ENCODE data around the gene GAS2L1. TPM values are rescaled to one million over a fixed set of nuclear protein-coding genes. Genes with fewer than 3 reads are reported as not detected.

Gene GAS2L1
- total and polyA plus RNA-seq, 11 donors, result 12.0 to 48.3 (median 18.0) TPM

DNA sequence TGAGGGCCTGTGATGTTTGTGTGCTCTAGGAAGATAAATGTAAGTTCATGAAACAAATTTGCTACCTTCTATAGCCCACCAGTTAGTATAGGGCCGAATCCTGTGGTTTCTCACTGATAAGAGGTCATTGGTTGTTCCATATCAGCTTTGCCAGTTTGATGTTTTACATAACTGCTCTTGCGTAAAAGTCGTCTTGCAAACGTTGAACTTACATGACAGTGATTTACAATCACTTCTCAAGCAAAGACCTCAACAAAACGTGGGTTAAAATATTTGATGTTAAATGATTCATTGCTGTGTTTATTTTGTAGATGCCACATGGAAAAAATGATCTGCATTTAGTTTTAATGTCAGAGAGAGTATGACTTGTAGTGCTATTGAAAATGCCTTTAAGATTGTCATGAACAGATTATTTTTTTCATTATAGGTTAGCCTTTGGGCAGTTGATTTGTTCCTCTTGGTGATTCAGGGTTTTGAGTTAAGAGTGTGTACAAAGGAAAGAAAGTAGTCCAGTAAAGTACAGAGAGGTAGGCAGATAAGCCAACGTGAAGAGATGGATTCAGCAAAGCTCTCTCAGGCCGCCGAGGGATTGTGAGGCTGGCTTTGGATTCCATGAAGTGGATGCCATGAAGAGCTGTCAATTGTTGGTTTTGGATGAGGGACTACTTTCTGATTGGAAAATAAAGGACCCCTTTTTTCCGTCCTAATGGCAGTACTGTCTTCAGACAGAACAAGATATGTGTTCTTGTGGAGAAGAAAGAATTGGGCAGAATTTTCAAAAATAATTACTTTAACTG is 35.8 kb upstream of the GAS2L1 start:
- H3K4me3 ChIP-seq, result peak overlapping the region in 10 of 12 donors; percentile 78 to 99 (median 92)
- H3K36me3 ChIP-seq, result peaks cover 0 to 57% (median 42%) of the 10 kb centered on the region in 9 donors
- TF ChIP-seq, protein P1, sequence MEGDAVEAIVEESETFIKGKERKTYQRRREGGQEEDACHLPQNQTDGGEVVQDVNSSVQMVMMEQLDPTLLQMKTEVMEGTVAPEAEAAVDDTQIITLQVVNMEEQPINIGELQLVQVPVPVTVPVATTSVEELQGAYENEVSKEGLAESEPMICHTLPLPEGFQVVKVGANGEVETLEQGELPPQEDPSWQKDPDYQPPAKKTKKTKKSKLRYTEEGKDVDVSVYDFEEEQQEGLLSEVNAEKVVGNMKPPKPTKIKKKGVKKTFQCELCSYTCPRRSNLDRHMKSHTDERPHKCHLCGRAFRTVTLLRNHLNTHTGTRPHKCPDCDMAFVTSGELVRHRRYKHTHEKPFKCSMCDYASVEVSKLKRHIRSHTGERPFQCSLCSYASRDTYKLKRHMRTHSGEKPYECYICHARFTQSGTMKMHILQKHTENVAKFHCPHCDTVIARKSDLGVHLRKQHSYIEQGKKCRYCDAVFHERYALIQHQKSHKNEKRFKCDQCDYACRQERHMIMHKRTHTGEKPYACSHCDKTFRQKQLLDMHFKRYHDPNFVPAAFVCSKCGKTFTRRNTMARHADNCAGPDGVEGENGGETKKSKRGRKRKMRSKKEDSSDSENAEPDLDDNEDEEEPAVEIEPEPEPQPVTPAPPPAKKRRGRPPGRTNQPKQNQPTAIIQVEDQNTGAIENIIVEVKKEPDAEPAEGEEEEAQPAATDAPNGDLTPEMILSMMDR (IDR thresholded peaks at IDR 0.05), result no peak
- TF ChIP-seq POLR2A (IDR thresholded peaks at IDR 0.05), result no peak
- peak overlapping the region in 9 of 12 donors; percentile 1 to 100 (median 99) for H3K27ac ChIP-seq
- no peak for ATAC-seq
- no peaks in the 10 kb centered on the region for H3K27me3 ChIP-seq
- H3K4me1 ChIP-seq, result peaks cover 0 to 82% (median 58%) of the 10 kb centered on the region in 12 donors
- DNase-seq, result no peak
- WGBS, 4 donors, result 13 to 16% (median 15%) methylated on average over 9 of the region's 9 CpGs
- intact Hi-C loops (cut with DNase I), result loop anchor here in 1 of 10 donors (2.0 kb wide), 1 partner anchor 36 kb away; the partner anchor contains the start of gene GAS2L1
- no peaks in the 10 kb centered on the region for H3K9me3 ChIP-seq

DNA sequence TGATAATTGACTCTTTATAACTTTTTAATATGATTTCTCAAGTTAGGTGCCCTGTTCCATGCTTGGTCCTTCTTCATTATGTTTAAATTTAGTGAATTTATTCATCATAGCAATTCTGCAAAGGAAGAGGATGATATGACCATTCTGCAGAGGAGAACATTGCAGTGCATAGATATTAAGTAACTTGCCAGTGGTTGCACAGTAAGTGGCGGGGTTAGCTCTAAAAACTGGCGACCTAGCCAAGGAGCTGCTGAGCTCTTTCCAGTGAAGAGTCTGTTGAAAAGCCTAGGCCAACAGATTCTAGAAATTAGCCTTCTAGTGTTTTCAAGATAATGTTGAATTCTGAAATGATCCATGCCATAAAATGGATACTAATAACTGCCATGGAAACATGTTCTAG is 33.8 kb upstream of the GAS2L1 start:
- H3K4me3 ChIP-seq, result peak overlapping the region in 1 of 12 donors; percentile 8
- peaks cover 0 to 83% (median 49%) of the 10 kb centered on the region in 12 donors for H3K4me1 ChIP-seq
- H3K27me3 ChIP-seq, result no peaks in the 10 kb centered on the region
- WGBS, 4 donors, result 56 to 75% (median 68%) methylated on average over 2 of the region's 2 CpGs
- H3K9me3 ChIP-seq, result no peaks in the 10 kb centered on the region
- intact Hi-C loops (cut with DNase I), result no loop called here
- no peak overlapping the region for H3K27ac ChIP-seq
- DNase-seq (no peak), ATAC-seq (no peak)
- TF ChIP-seq, protein P1 (IDR thresholded peaks at IDR 0.05), result no peak
- no peak for TF ChIP-seq POLR2A (IDR thresholded peaks at IDR 0.05)
- H3K36me3 ChIP-seq, result peaks cover 0 to 76% (median 61%) of the 10 kb centered on the region in 9 donors

DNA sequence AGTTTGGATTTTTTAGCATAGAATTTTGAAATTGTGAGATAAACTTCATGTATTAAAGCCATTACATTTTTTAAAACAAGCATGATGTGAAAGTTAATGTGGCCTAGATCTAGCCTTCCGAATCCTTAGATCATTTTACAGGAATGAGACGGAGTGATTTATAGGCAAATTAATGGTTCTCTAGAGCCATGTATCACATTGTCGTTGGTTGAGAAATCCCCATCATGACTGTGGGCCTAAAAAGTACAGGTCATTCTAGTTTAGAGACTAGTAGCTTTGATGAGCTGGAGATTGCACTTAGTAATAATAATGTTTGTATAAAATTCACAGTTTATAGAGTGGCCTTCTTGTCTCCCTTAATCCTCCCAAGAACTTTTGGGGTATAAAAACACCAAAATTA is 31.3 kb upstream of the GAS2L1 start:
- Histone ChIP-seq H3K36me3 (peaks cover 0 to 96% (median 80%) of the 10 kb centered on the region in 9 donors), H3K9me3 (no peaks in the 10 kb centered on the region), H3K27ac (no peak overlapping the region), H3K4me3 (no peak overlapping the region), H3K27me3 (no peaks in the 10 kb centered on the region), H3K4me1 (peaks cover 0 to 70% (median 42%) of the 10 kb centered on the region in 12 donors)
- WGBS, 4 donors, result 65 to 74% (median 69%) methylated on average over 3 of the region's 3 CpGs
- TF ChIP-seq, protein P1 (IDR thresholded peaks at IDR 0.05), result no peak
- TF ChIP-seq POLR2A (IDR thresholded peaks at IDR 0.05), result no peak
- intact Hi-C loops (cut with DNase I), result no loop called here
- ATAC-seq (no peak), DNase-seq (no peak)

- DNase-seq (no peak), ATAC-seq (no peak)
- H3K27me3 ChIP-seq, result no peaks in the 10 kb centered on the region
- no peaks in the 10 kb centered on the region for H3K9me3 ChIP-seq
- H3K27ac ChIP-seq, result no peak overlapping the region
- intact Hi-C loops (cut with DNase I), result no loop called here
- H3K36me3 ChIP-seq, result peaks cover 0 to 100% (median 88%) of the 10 kb centered on the region in 9 donors
- 74 to 87% (median 80%) methylated on average over 3 of the region's 3 CpGs for WGBS, 4 donors
- H3K4me1 ChIP-seq, result peaks cover 0 to 61% (median 34%) of the 10 kb centered on the region in 12 donors
- no peak overlapping the region for H3K4me3 ChIP-seq
- TF ChIP-seq, protein P1 (IDR thresholded peaks at IDR 0.05), result no peak
- TF ChIP-seq POLR2A (IDR thresholded peaks at IDR 0.05), result no peak
Observed at GRCh38 chr22:29275819-29276565, 30.5 kb upstream of the GAS2L1 start.

All from heart left ventricle (tissue), 16 donors.